OCI-LY3 (cell line): ENCODE measurements around the gene TBX1.

ENCODE experiments used
- H2AFZ ChIP-seq: fragments of 200-600, 300-600 bp; shearing (Covaris generic); 2 replicates; pipeline ENCODE4 v1.6.0; 2014; ENCODE audit warnings: antibody characterized with exemption, low read depth, low read length
- H3K27ac ChIP-seq: fragments of 200-600, 300-600 bp; sonication (generic); 2 replicates; pipeline ENCODE4 v1.5.1; 2014; ENCODE audit warnings: mild to moderate bottlenecking, low read length, moderate library complexity, mixed read lengths
- H3K27me3 ChIP-seq: fragments of 200-600, 300-600 bp; sonication (generic); 2 replicates; pipeline ENCODE4 v1.6.1; 2014; ENCODE audit warnings: low read depth, low read length, mixed read lengths
- H3K36me3 ChIP-seq: fragments of 200-600, 300-600 bp; sonication (generic); replicated peaks from 2 replicates; pipeline ENCODE3; 2014; ENCODE audit warnings: low read depth, low read length, mixed read lengths
- H3K4me1 ChIP-seq: fragments of 300-600, 200-600 bp; sonication (generic); 2 replicates; pipeline ENCODE4 v1.6.1; 2014; ENCODE audit warnings: low read length, mixed read lengths
- H3K4me2 ChIP-seq: fragments of 200-600, 300-600 bp; sonication (generic); 2 replicates; pipeline ENCODE4 v1.6.1; 2014; ENCODE audit warnings: low read length, mixed read lengths
- H3K4me3 ChIP-seq: fragments of 300-600, 200-600 bp; sonication (generic); 2 replicates; pipeline ENCODE4 v1.5.1; 2014; ENCODE audit warnings: antibody characterized with exemption, mild to moderate bottlenecking, low read length, moderate library complexity
- H3K79me2 ChIP-seq: fragments of 300-600, 200-600 bp; shearing (Covaris generic); 2 replicates; pipeline ENCODE4 v1.6.1; 2014; ENCODE audit warnings: mild to moderate bottlenecking, low read length, mixed read lengths
- H3K9ac ChIP-seq: fragments of 300-600, 200-600 bp; shearing (Covaris generic); 2 replicates; pipeline ENCODE4 v1.6.0; 2014; ENCODE audit warnings: mild to moderate bottlenecking, low read length, moderate library complexity
- H3K9me3 ChIP-seq: fragments of 200-600, 300-600 bp; shearing (Covaris generic); 2 replicates; pipeline ENCODE4 v1.6.1; 2014; ENCODE audit warnings: low read length, mixed read lengths; ENCODE audit not compliant: insufficient read depth
- H4K20me1 ChIP-seq: fragments of 200-600, 300-600 bp; sonication (generic); 2 replicates; pipeline ENCODE4 v1.6.1; 2016; ENCODE audit warnings: low read length, mixed read lengths; ENCODE audit not compliant: insufficient read depth
- CTCF ChIP-seq: fragments of 200-600, 300-600 bp; sonication (generic); IDR thresholded peaks from 2 replicates; pipeline ENCODE4 v1.5.1; 2014; ENCODE audit warnings: antibody characterized with exemption, low read length, low read depth
- EZH2phosphoT487 ChIP-seq: fragments of 200-600 bp; shearing (Covaris generic); IDR thresholded peaks from 2 replicates; pipeline ENCODE4 v1.6.1; 2018; ENCODE audit warnings: antibody characterized with exemption, mixed run types, low read depth

Gene TBX1

GRCh38 chr22:19744350-19745006 is 16.1 kb upstream of the TBX1 start:
- Histone ChIP-seq H3K36me3 (no peaks in the 10 kb centered on the region), H3K79me2 (no peaks in the 10 kb centered on the region), H2AFZ (no peak overlapping the region), H4K20me1 (no peaks in the 10 kb centered on the region), H3K4me1 (no peaks in the 10 kb centered on the region), H3K27me3 (peaks cover 13% of the 10 kb centered on the region), H3K4me2 (no peak overlapping the region), H3K9ac (no peak overlapping the region), H3K27ac (no peak overlapping the region), H3K9me3 (no peaks in the 10 kb centered on the region), H3K4me3 (no peak overlapping the region)
- TF ChIP-seq CTCF (no peak), EZH2phosphoT487 (no peak)

GRCh38 chr22:19745155-19746101 is 15.2 kb upstream of the TBX1 start:
- Histone ChIP-seq H3K4me1 (no peaks in the 10 kb centered on the region), H3K27ac (no peak overlapping the region), H3K27me3 (peaks cover 14% of the 10 kb centered on the region), H4K20me1 (no peaks in the 10 kb centered on the region), H3K4me3 (no peak overlapping the region), H3K79me2 (no peaks in the 10 kb centered on the region), H3K9me3 (no peaks in the 10 kb centered on the region), H3K36me3 (no peaks in the 10 kb centered on the region), H3K9ac (no peak overlapping the region), H3K4me2 (no peak overlapping the region), H2AFZ (no peak overlapping the region)
- TF ChIP-seq CTCF (no peak), EZH2phosphoT487 (no peak)

- no peaks in the 10 kb centered on the region for H3K79me2 ChIP-seq
- H4K20me1 ChIP-seq = no peaks in the 10 kb centered on the region
- H3K4me2 ChIP-seq = no peak overlapping the region
- H3K27ac ChIP-seq = no peak overlapping the region
- H3K27me3 ChIP-seq = peaks cover 18% of the 10 kb centered on the region
- H3K9me3 ChIP-seq = no peaks in the 10 kb centered on the region
- H3K4me3 ChIP-seq = no peak overlapping the region
- TF ChIP-seq EZH2phosphoT487 = no peak
- TF ChIP-seq CTCF = no peak
- no peaks in the 10 kb centered on the region for H3K4me1 ChIP-seq
- H2AFZ ChIP-seq = no peak overlapping the region
- H3K9ac ChIP-seq = no peak overlapping the region
- H3K36me3 ChIP-seq = no peaks in the 10 kb centered on the region
Measured at GRCh38 chr22:19746726-19747125, 13.9 kb upstream of the TBX1 start.

GRCh38 chr22:19747551-19747950 is 13.0 kb upstream of the TBX1 start:
- Histone ChIP-seq H2AFZ (no peak overlapping the region), H3K79me2 (no peaks in the 10 kb centered on the region), H3K4me1 (no peaks in the 10 kb centered on the region), H3K9ac (no peak overlapping the region), H3K27ac (no peak overlapping the region), H3K4me3 (no peak overlapping the region), H3K36me3 (no peaks in the 10 kb centered on the region), H3K9me3 (no peaks in the 10 kb centered on the region), H3K27me3 (peaks cover 18% of the 10 kb centered on the region), H3K4me2 (no peak overlapping the region), H4K20me1 (no peaks in the 10 kb centered on the region)
- TF ChIP-seq EZH2phosphoT487 = no peak
- TF ChIP-seq CTCF = no peak
